Measurements from ENCODE around the gene RIBC1.
A peak's percentile ranks its signal among the peaks of the same experiment; 100 is the strongest.
"Not testable (repeated sequence)": the region's sequence is repeated elsewhere in the genome, so short reads cannot be mapped to it uniquely, and the experiment has no call there.

RIBC1 gene

GRCh38 chrX:53437206-53437605 lies 14.5 kb downstream of the RIBC1 start:
- no peak for DNase-seq

GRCh38 chrX:53438174-53438831 lies 15.6 kb downstream of the RIBC1 start:
- no peak for DNase-seq

GRCh38 chrX:53438832-53439230 lies 16.2 kb downstream of the RIBC1 start:
- no peak for DNase-seq

GRCh38 chrX:53440101-53440500 lies 17.4 kb downstream of the RIBC1 start:
- DNase-seq = no peak

- DNase-seq = peak; percentile 12
These were observed 18.2 kb downstream of the RIBC1 start for GRCh38 chrX:53440621-53441517.

GRCh38 chrX:53441531-53442321 lies 19.1 kb downstream of the RIBC1 start:
- DNase-seq = peak; percentile 80

- no peak for DNase-seq
These were observed 19.6 kb downstream of the RIBC1 start for GRCh38 chrX:53442322-53442631.

GRCh38 chrX:53445977-53446376 lies 23.3 kb downstream of the RIBC1 start:
- peak; percentile 47 for DNase-seq

GRCh38 chrX:53447441-53447840 lies 24.8 kb downstream of the RIBC1 start:
- no peak for DNase-seq

GRCh38 chrX:53449632-53450031 lies 27.0 kb downstream of the RIBC1 start:
- no peak for DNase-seq

- no peak for DNase-seq
These were observed 30.1 kb downstream of the RIBC1 start for GRCh38 chrX:53452812-53453211.

- DNase-seq = no peak
These were observed 33.6 kb downstream of the RIBC1 start for GRCh38 chrX:53456254-53456653.

- no peak for DNase-seq
These were observed 35.4 kb downstream of the RIBC1 start for GRCh38 chrX:53458082-53458481.

GRCh38 chrX:53468659-53469058 lies 46.0 kb downstream of the RIBC1 start:
- not testable (repeated sequence) for DNase-seq

- DNase-seq = no peak
These were observed 48.7 kb downstream of the RIBC1 start for GRCh38 chrX:53471346-53471745.

GRCh38 chrX:53474707-53475106 lies 52.0 kb downstream of the RIBC1 start:
- DNase-seq = no peak

GRCh38 chrX:53476371-53476770 lies 53.7 kb downstream of the RIBC1 start:
- DNase-seq = no peak

- no peak for DNase-seq
These were observed 56.6 kb downstream of the RIBC1 start for GRCh38 chrX:53479301-53479700.

All from CD4-positive, alpha-beta T cell treated with Interleukin-21 for 1 hour (primary cell).